ENCODE data around the gene ETF1.

Gene ETF1

DNA sequence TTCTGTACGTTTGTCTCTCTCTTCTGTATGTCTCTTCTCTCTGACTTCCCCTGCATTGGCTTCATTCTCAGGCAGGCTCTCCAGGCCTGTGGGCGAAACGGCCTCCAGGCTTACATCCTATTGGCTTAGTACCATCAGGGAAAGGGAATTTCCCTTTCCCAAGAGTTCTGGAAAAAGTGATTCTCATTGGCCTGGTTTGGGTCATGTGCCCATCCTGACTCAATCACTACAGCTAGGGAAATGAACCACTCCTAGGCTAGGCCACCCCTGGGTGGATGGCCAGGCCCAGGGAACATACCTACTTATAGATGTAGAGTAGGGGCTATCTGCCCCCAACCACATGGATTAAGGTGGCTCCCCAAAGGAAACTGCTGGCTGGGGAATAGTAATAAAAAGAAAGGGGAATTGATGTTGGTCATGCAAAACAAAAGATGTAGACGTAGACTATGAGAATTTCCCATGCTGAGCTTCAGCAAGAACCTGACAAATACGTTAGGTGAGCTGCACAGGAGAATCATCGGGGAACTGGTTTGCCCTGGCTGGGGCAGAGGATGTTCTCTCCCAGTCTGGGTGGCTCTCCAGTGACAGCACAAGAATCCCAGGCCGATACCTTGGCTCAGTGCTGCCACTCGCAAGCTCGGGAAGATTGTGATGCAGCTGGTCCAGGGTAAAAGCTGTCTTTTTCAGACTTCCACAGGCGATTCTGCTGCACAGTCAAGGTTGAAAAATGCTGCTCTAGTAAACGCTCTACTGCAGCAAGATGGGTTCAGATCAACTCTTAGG, 81.5 kb downstream of the ETF1 start:
- DNase-seq = no peak

DNA sequence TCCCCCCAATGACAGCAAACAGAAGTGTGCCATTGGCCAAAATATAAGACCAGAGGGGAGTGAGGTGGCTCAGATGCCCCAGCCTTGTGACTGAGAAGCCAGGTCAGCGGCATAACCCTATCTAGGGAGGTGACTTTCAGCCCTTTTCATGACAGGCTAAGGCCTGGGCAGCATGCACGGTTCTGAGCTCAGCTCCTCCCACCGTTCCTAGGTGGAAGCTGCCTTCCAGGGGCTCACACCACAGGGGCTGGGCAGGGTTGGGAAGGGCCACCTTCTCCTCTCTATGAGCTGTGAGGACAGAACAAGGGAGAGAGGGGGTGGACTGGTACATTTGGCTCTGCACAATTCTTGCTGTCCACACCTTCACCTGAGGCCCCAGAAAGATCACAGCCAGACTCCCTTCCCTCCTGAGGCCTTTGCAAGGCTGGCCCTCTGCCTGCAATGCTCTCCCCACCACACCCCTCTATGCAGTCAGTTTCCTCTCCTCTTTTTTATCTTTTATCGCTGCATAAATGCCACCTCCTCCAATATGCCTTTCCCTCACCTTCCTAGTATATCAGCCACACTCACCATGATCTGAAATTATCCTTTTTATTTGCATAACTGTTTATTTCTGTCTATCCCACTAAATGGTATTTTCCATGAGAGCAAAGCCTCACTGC, 82.9 kb downstream of the ETF1 start:
- no peak for DNase-seq

DNA sequence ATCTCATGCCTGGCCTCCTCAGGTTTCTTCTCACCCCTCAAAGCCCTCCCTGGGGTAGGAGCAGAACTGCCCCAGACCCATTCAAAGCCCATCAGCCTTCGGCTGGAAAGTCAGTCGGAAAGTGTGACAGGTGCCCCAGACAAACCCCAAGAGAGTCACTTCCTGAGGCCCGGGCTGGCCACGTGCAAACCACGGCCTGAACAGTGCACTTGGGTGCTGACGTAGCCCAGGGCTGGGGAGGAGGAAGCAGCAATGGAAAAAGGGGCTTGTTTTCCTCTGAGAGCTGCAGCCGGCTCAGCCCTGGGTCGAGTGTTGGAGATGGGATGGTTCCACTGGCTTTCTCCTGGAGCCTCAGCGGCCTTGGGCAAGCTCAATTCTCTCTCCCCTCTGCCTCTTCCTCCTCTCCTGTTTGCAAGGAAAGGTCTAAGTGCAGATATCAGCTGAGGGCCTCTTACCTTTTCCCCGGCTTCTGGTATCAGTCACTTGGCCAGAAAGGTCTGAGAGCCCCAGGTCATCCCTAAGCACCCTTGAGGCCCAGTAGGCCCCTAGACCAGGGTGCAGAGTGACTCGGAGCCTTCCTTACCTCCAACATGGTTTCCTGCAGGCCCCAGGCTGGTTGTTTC, 83.6 kb downstream of the ETF1 start:
- DNase-seq = peak; percentile 62

DNA sequence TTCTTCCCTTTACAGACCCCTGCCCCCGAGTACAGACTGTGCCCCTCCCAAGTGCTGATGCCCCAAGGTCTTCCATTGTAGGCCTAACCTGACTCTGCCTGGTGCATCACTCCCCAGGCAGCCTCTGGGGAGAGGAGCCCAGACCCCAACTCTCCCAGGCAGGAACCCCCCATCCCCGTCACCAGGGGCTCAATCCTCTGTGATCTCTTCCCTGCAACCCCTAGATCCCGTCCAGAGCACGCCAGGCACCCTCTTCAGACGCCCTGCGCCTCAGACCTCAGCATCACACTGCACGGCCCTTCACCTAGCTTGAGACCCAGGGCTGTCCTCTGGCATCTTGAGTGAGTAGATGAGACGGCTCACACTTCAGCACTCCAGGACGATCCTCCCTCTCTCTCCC, 84.2 kb downstream of the ETF1 start:
- no peak for DNase-seq

DNA sequence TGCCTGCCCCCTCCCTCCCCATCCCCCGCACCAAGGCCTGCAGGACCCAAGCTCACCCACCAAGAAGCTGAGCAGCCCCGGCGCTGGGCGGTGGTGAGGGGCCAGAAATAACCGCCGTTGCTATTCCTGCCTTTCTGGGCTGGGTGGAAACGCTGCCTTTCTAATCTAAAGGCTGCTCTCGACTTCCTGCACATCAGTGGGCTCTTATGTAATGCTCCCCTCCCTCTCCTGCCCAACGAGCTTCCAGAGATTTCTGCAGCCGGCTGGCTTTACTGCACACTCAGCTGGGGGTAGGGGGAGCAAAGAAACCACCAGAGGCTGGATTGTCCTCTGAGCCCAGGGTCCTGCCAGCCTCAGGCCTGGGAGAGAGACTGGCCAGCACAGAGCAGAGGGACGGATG, 84.7 kb downstream of the ETF1 start:
- no peak for DNase-seq

DNA sequence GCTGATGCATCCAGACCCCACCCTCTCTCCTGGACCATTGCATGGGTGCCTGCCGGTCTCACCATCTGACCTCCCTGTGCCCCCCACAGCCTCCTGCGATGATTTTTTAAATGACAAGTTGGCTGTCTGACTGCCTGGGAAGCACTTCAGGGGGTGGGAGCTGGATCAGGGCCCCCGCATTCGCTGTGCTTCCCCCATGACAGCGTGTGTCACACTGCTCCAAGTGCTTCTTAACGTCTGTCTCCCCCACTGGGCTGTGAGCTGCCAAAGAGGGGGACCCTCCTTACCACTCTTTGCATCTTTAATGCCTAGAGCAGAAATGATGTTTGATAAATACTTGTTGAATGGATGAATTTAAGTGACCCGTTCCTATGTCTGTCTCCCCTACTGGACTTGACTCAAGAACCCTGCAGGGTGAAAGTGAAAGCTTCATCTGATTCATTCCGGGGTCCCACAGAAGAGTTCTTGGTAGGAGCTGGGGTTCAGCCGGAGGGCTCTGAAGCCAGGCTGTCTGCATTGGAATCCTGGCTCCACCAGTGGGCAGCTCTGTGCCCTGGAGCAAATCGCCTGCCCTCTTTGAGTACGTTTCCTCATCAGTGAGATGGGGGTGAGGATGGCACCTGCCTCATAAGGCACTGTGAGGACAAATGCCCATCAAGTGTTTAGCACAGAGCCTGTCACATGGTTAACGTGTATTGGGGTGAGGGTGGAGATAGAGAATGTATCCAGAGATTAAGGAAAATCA, 85.3 kb downstream of the ETF1 start:
- DNase-seq = no peak

Data from effector CD8-positive, alpha-beta T cell (primary cell).